ENCODE data around the gene MXD3. TPM values are rescaled to one million over a fixed set of nuclear protein-coding genes. Genes with fewer than 3 reads are reported as not detected.

The MXD3 gene
- polyA plus RNA-seq, 1 experiment = 2.8 TPM

DNA sequence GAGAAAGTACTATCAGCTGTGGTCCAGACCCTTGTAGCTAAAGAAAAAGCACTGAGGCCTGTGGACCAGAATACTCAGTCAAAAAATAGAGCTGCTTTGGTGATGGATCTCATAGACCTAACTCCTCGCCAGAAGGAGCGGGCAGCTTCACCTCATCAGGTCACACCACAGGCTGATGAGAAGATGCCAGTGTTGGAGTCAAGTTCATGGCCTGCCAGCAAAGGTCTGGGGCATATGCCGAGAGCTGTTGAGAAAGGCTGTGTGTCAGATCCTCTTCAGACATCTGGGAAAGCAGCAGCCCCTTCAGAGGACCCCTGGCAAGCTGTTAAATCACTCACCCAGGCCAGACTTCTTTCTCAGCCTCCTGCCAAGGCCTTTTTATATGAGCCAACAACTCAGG is 17.1 kb downstream of the MXD3 start:
- Histone ChIP-seq H3K9me3 (ENCODE audit: control insufficient read depth, insufficient read depth, low read length) (no peaks in the 10 kb centered on the region), H3K27me3 (ENCODE audit: control insufficient read depth, insufficient read depth, low read length) (no peaks in the 10 kb centered on the region), H3K4me3 (ENCODE audit: low read depth, low read length) (no peak overlapping the region), H3K27ac (ENCODE audit: low read depth, low read length) (no peak overlapping the region)
- no peak for DNase-seq (ENCODE audit: low read depth, low spot score)
- ChIA-PET CTCF (no interaction called here), POLR2A (no interaction called here)
- TF ChIP-seq, protein P1, sequence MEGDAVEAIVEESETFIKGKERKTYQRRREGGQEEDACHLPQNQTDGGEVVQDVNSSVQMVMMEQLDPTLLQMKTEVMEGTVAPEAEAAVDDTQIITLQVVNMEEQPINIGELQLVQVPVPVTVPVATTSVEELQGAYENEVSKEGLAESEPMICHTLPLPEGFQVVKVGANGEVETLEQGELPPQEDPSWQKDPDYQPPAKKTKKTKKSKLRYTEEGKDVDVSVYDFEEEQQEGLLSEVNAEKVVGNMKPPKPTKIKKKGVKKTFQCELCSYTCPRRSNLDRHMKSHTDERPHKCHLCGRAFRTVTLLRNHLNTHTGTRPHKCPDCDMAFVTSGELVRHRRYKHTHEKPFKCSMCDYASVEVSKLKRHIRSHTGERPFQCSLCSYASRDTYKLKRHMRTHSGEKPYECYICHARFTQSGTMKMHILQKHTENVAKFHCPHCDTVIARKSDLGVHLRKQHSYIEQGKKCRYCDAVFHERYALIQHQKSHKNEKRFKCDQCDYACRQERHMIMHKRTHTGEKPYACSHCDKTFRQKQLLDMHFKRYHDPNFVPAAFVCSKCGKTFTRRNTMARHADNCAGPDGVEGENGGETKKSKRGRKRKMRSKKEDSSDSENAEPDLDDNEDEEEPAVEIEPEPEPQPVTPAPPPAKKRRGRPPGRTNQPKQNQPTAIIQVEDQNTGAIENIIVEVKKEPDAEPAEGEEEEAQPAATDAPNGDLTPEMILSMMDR (IDR thresholded peaks at IDR 0.05; ENCODE audit: low read depth, low read length) = no peak

DNA sequence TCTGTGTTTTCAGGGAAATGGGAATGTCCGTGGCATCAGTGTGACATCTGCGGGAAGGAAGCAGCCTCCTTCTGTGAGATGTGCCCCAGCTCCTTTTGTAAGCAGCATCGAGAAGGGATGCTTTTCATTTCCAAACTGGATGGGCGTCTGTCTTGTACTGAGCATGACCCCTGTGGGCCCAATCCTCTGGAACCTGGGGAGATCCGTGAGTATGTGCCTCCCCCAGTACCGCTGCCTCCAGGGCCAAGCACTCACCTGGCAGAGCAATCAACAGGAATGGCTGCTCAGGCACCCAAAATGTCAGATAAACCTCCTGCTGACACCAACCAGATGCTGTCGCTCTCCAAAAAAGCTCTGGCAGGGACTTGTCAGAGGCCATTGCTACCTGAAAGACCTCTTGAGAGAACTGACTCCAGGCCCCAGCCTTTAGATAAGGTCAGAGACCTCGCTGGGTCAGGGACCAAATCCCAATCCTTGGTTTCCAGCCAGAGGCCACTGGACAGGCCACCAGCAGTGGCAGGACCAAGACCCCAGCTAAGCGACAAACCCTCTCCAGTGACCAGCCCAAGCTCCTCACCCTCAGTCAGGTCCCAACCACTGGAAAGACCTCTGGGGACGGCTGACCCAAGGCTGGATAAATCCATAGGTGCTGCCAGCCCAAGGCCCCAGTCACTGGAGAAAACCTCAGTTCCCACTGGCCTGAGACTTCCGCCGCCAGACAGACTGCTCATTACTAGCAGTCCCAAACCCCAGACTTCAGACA is 17.7 kb downstream of the MXD3 start:
- Histone ChIP-seq H3K9me3 (ENCODE audit: control insufficient read depth, insufficient read depth, low read length) (no peaks in the 10 kb centered on the region), H3K27ac (ENCODE audit: low read depth, low read length) (no peak overlapping the region), H3K4me3 (ENCODE audit: low read depth, low read length) (no peak overlapping the region), H3K27me3 (ENCODE audit: control insufficient read depth, insufficient read depth, low read length) (no peaks in the 10 kb centered on the region)
- ChIA-PET POLR2A (no interaction called here), CTCF (interaction anchor here (1.0 to 1.5 kb wide), 2 partner anchors 9 to 180 kb away, joined by 3 to 6 read pairs; partner anchors contain the start of genes PRELID1 and RAB24)
- TF ChIP-seq, protein P1 (IDR thresholded peaks at IDR 0.05; ENCODE audit: low read depth, low read length) = no peak
- no peak for DNase-seq (ENCODE audit: low read depth, low spot score)

DNA sequence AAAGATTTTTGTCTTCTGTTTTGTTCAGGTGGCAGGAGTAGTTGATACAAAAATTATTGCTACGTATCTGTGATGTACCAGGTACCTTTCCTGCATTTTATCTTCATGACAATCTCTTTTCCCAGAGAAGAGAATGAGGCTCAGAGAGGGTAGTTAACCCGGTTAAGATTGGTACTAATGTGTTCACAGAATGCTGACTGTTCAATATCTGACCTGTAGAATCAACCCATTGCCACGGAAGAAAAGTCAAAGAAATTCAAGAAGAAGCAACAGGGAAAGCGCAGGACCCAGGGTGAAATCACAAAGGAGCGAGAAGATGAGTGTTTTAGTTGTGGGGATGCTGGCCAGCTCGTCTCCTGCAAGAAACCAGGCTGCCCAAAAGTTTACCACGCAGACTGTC is 20.0 kb downstream of the MXD3 start:
- TF ChIP-seq, protein P1 (IDR thresholded peaks at IDR 0.05; ENCODE audit: low read depth, low read length) = no peak
- no peaks in the 10 kb centered on the region for H3K9me3 ChIP-seq (ENCODE audit: control insufficient read depth, insufficient read depth, low read length)
- POLR2A ChIA-PET = no interaction called here

DNA sequence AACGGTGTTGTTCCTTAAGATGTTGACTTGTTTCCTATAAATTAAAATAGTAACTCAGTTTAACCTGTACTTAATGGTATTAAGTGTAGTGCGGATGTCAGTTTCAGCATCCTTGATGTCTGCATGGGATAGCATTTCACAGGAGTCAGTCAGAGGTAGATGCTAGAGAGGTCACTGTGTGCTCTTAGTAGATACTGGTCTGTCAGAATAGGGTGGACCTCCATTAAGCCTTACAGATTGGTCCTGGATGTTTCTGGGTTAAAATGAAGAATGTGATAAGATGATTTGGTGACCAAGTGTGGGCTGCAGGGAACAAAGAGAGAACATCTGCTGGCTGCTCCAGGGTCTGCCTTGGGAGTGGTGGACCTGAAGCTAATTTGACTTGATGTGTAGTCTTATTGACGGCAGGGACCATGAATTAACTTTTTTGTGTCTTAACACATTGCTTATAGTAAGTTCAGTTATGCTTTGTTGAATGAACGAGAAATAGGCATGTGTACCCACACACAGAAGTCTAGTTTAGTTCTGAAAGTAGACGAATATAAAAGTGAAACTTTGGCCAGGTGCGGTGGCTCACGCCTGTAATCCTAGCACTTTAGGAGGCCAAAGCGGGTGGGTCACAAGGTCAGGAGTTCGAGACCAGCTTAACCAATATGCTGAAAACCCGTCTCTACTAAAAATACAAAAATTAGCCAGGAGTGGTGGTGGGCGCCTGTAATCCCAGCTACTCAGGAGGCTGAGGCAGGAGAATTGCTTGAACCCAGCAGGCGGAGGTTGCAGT is 20.7 kb downstream of the MXD3 start:
- Histone ChIP-seq H3K4me3 (ENCODE audit: low read depth, low read length) (no peak overlapping the region), H3K27me3 (ENCODE audit: control insufficient read depth, insufficient read depth, low read length) (no peaks in the 10 kb centered on the region), H3K27ac (ENCODE audit: low read depth, low read length) (no peak overlapping the region), H3K9me3 (ENCODE audit: control insufficient read depth, insufficient read depth, low read length) (no peaks in the 10 kb centered on the region)
- CTCF ChIA-PET = no interaction called here
- TF ChIP-seq, protein P1 (IDR thresholded peaks at IDR 0.05; ENCODE audit: low read depth, low read length) = no peak
- POLR2A ChIA-PET = no interaction called here
- DNase-seq (ENCODE audit: low read depth, low spot score) = no peak

More for the DNA sequence above, 20.0 kb downstream of the MXD3 start:
- Histone ChIP-seq H3K27ac (ENCODE audit: low read depth, low read length) (no peak overlapping the region), H3K4me3 (ENCODE audit: low read depth, low read length) (no peak overlapping the region), H3K27me3 (ENCODE audit: control insufficient read depth, insufficient read depth, low read length) (no peaks in the 10 kb centered on the region)
- CTCF ChIA-PET = no interaction called here
- no peak for DNase-seq (ENCODE audit: low read depth, low spot score)

DNA sequence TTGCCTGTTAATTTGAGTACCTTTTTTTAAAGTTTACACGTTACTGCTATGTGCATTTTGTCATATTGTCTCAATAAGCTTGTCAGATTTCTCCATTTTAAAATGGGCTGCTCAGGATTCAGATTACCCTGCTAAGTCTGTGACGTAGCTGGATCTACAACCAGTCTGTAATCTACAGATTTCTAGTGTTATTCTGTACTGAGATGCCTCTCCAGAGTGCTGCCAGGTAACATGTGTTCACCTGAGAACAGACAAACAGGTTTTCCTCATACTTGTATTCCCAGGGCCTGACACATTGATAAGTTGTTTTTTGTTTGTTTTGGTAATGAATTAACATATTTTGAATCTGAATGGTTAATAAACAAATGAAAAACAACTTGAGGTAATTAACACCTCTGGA is 23.5 kb downstream of the MXD3 start:
- ChIA-PET CTCF (no interaction called here), POLR2A (no interaction called here)
- H3K9me3 ChIP-seq (ENCODE audit: control insufficient read depth, insufficient read depth, low read length) = no peaks in the 10 kb centered on the region
- TF ChIP-seq, protein P1 (IDR thresholded peaks at IDR 0.05; ENCODE audit: low read depth, low read length) = no peak
- no peak overlapping the region for H3K27ac ChIP-seq (ENCODE audit: low read depth, low read length)
- H3K27me3 ChIP-seq (ENCODE audit: control insufficient read depth, insufficient read depth, low read length) = no peaks in the 10 kb centered on the region
- no peak overlapping the region for H3K4me3 ChIP-seq (ENCODE audit: low read depth, low read length)
- DNase-seq (ENCODE audit: low read depth, low spot score) = no peak
